Activated CD8-positive, alpha-beta memory T cell treated with anti-CD3 and anti-CD28 coated beads for 24 hours (primary cell): ENCODE data around the gene PDE4D.

ENCODE experiments used
- DNase-seq: peaks from one replicate; pipeline ENCODE4 v3.0.0-alpha.2; 2020

The PDE4D gene

GRCh38 chr5:59838067-59838466 lies 55.5 kb downstream of the PDE4D start:
- no peak for DNase-seq

GRCh38 chr5:59837071-59837470 lies 56.5 kb downstream of the PDE4D start:
- no peak for DNase-seq

GRCh38 chr5:59835800-59836199 lies 57.7 kb downstream of the PDE4D start:
- no peak for DNase-seq

- no peak for DNase-seq
Measured at GRCh38 chr5:59833448-59833847, 60.1 kb downstream of the PDE4D start.

GRCh38 chr5:59832577-59833301 lies 60.8 kb downstream of the PDE4D start:
- no peak for DNase-seq

- no peak for DNase-seq
Measured at GRCh38 chr5:59831326-59832010, 62.1 kb downstream of the PDE4D start.

GRCh38 chr5:59830536-59831200 lies 62.9 kb downstream of the PDE4D start:
- DNase-seq = no peak

- DNase-seq = no peak
Measured at GRCh38 chr5:59829922-59830321, 63.6 kb downstream of the PDE4D start.

- DNase-seq = no peak
Measured at GRCh38 chr5:59829386-59829785, 64.1 kb downstream of the PDE4D start.

- no peak for DNase-seq
Measured at GRCh38 chr5:59828623-59829022, 64.9 kb downstream of the PDE4D start.

GRCh38 chr5:59826996-59827395 lies 66.5 kb downstream of the PDE4D start:
- no peak for DNase-seq

- DNase-seq = no peak
Measured at GRCh38 chr5:59823420-59823819, 70.1 kb downstream of the PDE4D start.

- no peak for DNase-seq
Measured at GRCh38 chr5:59819806-59820205, 73.7 kb downstream of the PDE4D start.

GRCh38 chr5:59817536-59817935 lies 76.0 kb downstream of the PDE4D start:
- no peak for DNase-seq

GRCh38 chr5:59816654-59817300 lies 76.7 kb downstream of the PDE4D start:
- DNase-seq = no peak

- no peak for DNase-seq
Measured at GRCh38 chr5:59814537-59814872, 79.0 kb downstream of the PDE4D start.

GRCh38 chr5:59813761-59814536 lies 79.6 kb downstream of the PDE4D start:
- no peak for DNase-seq

GRCh38 chr5:59810041-59810440 lies 83.5 kb downstream of the PDE4D start:
- DNase-seq = peak; percentile 80

GRCh38 chr5:59807806-59808205 lies 85.7 kb downstream of the PDE4D start:
- DNase-seq = no peak

- no peak for DNase-seq
Measured at GRCh38 chr5:59800347-59800893, 93.1 kb downstream of the PDE4D start.

- no peak for DNase-seq
Measured at GRCh38 chr5:59799668-59800346, 93.7 kb downstream of the PDE4D start.
